GM12878 (cell line): ENCODE data around the gene CLNK. TPM values are rescaled to one million over a fixed set of nuclear protein-coding genes. Genes with fewer than 3 reads are reported as not detected.

ENCODE experiments used
- ATAC-seq: fragments of 200-7000 bp; cut with Tn5 transposase; 3 replicates; pipeline ENCODE4 v1.9.1; 2020; ENCODE audit warnings: mild to moderate bottlenecking, moderate library complexity
- BruUV-seq: library from RNA; stranded (reverse); fragments of 400-500 nt; replicated peaks from 2 replicates; lab custom pipeline; 2021; lab: Mats Ljungman, UMichigan
- CTCF ChIA-PET: fragments of 300-600 bp; sonication (Branson Sonifier 250); formaldehyde crosslinking; extraction: SDS; loops from one replicate; lab custom pipeline; 2021; ENCODE audit warnings: inconsistent platforms; lab: Yijun Ruan, JAX
- POLR2A ChIA-PET: fragments of 350-600 bp; formaldehyde crosslinking; extraction: SDS; loops from one replicate; lab custom pipeline; 2021; ENCODE audit warnings: inconsistent platforms; lab: Charles Lee
- RAD21 ChIA-PET: fragments of 300-600 bp; sonication (Branson Sonifier 250); formaldehyde crosslinking; loops from one replicate; lab custom pipeline; 2023; ENCODE audit warnings: antibody characterized with exemption; ENCODE audit not compliant: unreplicated experiment; lab: Charles Lee
- SMC1A ChIA-PET: fragments of 300-600 bp; sonication (Branson Sonifier 250); formaldehyde crosslinking; loops from one replicate; lab custom pipeline; 2023; ENCODE audit not compliant: unreplicated experiment, uncharacterized antibody; lab: Charles Lee
- DNase-seq: peaks from one replicate; pipeline ENCODE4 v3.0.0-alpha.2; 2011; ENCODE audit warnings: low read depth, low spot score
- FAIRE-seq: peaks from 3 replicates; lab custom pipeline; 2011; peaks lifted over from hg19 to GRCh38; lab: Jason Lieb, UNC
- H2AFZ ChIP-seq: 2 replicates; pipeline ENCODE4 v1.6.0; 2011; ENCODE audit warnings: low read depth, low read length, control low read depth; ENCODE audit not compliant: control insufficient read depth
- H3K27ac ChIP-seq: 2 replicates; pipeline ENCODE4 v1.5.1; 2011; ENCODE audit warnings: control low read depth; ENCODE audit not compliant: control insufficient read depth, insufficient read depth
- H3K27me3 ChIP-seq, 2 experiments: replicated peaks in 1 of 2; 2 replicates each; pipeline versions ENCODE4 v1.6.0 to v1.6.1; 2011; ENCODE audit warnings: low read length in 1 of 2; ENCODE audit not compliant: control insufficient read depth in 2 of 2, insufficient read depth in 2 of 2
- H3K36me3 ChIP-seq, 2 experiments: 2 replicates each; pipeline ENCODE4 v1.5.1; 2011; ENCODE audit warnings: low read length in 1 of 2; ENCODE audit not compliant: control insufficient read depth in 2 of 2, insufficient read depth in 2 of 2
- H3K4me1 ChIP-seq: 2 replicates; pipeline ENCODE4 v1.6.1; 2011; ENCODE audit warnings: mild to moderate bottlenecking, low read length, moderate library complexity, mixed read lengths; ENCODE audit not compliant: control insufficient read depth, insufficient read depth
- H3K4me2 ChIP-seq: 2 replicates; pipeline ENCODE4 v1.6.0; 2011; ENCODE audit warnings: control low read depth; ENCODE audit not compliant: control insufficient read depth, insufficient read depth
- H3K4me3 ChIP-seq: fragments of 200-600 bp; sonication (generic); 2 replicates; pipeline ENCODE4 v1.5.1; 2016
- H3K79me2 ChIP-seq: 2 replicates; pipeline ENCODE4 v1.6.0; 2011; ENCODE audit warnings: low read length; ENCODE audit not compliant: control insufficient read depth, insufficient read depth
- H3K9ac ChIP-seq: 2 replicates; pipeline ENCODE4 v1.8.0; 2011; ENCODE audit warnings: low read length, control low read depth, mixed read lengths; ENCODE audit not compliant: control insufficient read depth, insufficient read depth
- H3K9me3 ChIP-seq: replicated peaks from 3 replicates; pipeline ENCODE4 v1.5.1; 2011; ENCODE audit warnings: mild to moderate bottlenecking, low read length; ENCODE audit not compliant: control insufficient read depth, insufficient read depth
- H4K20me1 ChIP-seq: 2 replicates; pipeline ENCODE4 v1.6.0; 2011; ENCODE audit not compliant: control insufficient read depth, insufficient read depth
- ATF7 ChIP-seq: fragments of 450-650 bp; IDR thresholded peaks from 2 replicates; pipeline ENCODE4 v1.6.1; 2016; ENCODE audit warnings: low read depth, mild to moderate bottlenecking
- BMI1 ChIP-seq: fragments of 450-650 bp; IDR thresholded peaks from 2 replicates; pipeline ENCODE4 v1.6.1; 2016; ENCODE audit warnings: mild to moderate bottlenecking, moderate library complexity, borderline replicate concordance
- CHD4 ChIP-seq: fragments of 200-600 bp; sonication (generic); IDR thresholded peaks from 2 replicates; pipeline ENCODE4 v1.6.1; 2016; ENCODE audit warnings: mild to moderate bottlenecking
- MYC ChIP-seq: IDR thresholded peaks from 2 replicates; pipeline ENCODE4 v1.6.1; 2011; ENCODE audit warnings: mild to moderate bottlenecking, low read length, moderate library complexity, inconsistent platforms; ENCODE audit not compliant: insufficient read depth, insufficient replicate concordance, insufficient read length, severe bottlenecking
- NBN ChIP-seq: fragments of 450-650 bp; IDR thresholded peaks from 2 replicates; pipeline ENCODE4 v1.6.1; 2016
- PAX5 ChIP-seq: IDR thresholded peaks from 2 replicates; pipeline ENCODE4 v1.6.1; 2011; ENCODE audit warnings: low read depth, low read length, borderline replicate concordance
- RB1 ChIP-seq: fragments of 450-650 bp; formaldehyde crosslinking; IDR thresholded peaks from 2 replicates; pipeline ENCODE4 v1.6.1; 2017; ENCODE audit warnings: mild to moderate bottlenecking, borderline replicate concordance
- SMAD5 ChIP-seq: IDR thresholded peaks from 2 replicates; pipeline ENCODE4 v1.6.1; 2016; ENCODE audit warnings: antibody characterized with exemption, low read depth
- SMC3 ChIP-seq: IDR thresholded peaks from 2 replicates; pipeline ENCODE4 v1.6.1; 2011; ENCODE audit warnings: low read length, improper control_type of control experiment, borderline replicate concordance
- SPI1 ChIP-seq: IDR thresholded peaks from 2 replicates; pipeline ENCODE4 v1.6.1; 2011; ENCODE audit warnings: low read depth, mild to moderate bottlenecking, low read length, moderate library complexity, borderline replicate concordance; ENCODE audit not compliant: insufficient read depth
- YY1 ChIP-seq: IDR thresholded peaks from 2 replicates; pipeline ENCODE4 v1.6.1; 2011; ENCODE audit warnings: low read depth, mild to moderate bottlenecking, low read length
- ZBED1 ChIP-seq: IDR thresholded peaks from 2 replicates; pipeline ENCODE4 v1.6.1; 2016; ENCODE audit warnings: borderline replicate concordance
- ZBTB11 ChIP-seq: fragments of 450-650 bp; formaldehyde crosslinking; IDR thresholded peaks from 2 replicates; pipeline ENCODE4 v1.5.0; 2022; ENCODE audit warnings: mild to moderate bottlenecking, missing genetic modification characterization
- ZNF384 ChIP-seq: IDR thresholded peaks from 2 replicates; pipeline ENCODE4 v1.6.1; 2012; ENCODE audit warnings: low read depth, mild to moderate bottlenecking, low read length, improper control_type of control experiment, borderline replicate concordance
- WGBS: methylation state at CpG from one replicate; pipeline ENCODE4 v1.1.6; 2016; ENCODE audit warnings: low lambda C conversion rate; ENCODE audit not compliant: insufficient replicate concordance, insufficient coverage; ENCODE audit errors: missing lambda C conversion rate; 5-methylcytosine and 5-hydroxymethylcytosine counted together
- in situ Hi-C: fragments of 300-500 bp; cut with MboI; formaldehyde crosslinking; loops from 9 replicates; pipeline ENCODE4 v1.14.3; 2018; ENCODE audit warnings: mixed read lengths
- intact Hi-C: fragments of 100-400 bp; cut with micrococcal nuclease; formaldehyde crosslinking; loops from one replicate; pipeline ENCODE4 v1.14.2; 2022; ENCODE audit not compliant: unreplicated experiment
- polyA plus RNA-seq, 11 experiments: library from polyadenylated mRNA; depleted of rRNA in 4 of 11; unstranded in 6 of 11; stranded (reverse) in 5 of 11; fragments of >200 nt; fragmentation: Nextera tagmentation in 4 of 11; fragmentation: Illumina TruSeq in 1 of 11; extraction: Ambion mirVana in 4 of 11; extraction: Trizol in 1 of 11; gene quantifications; 1 replicate in 1 of 11; 2 replicates in 10 of 11; pipeline versions ENCODE4 v1.2.1 to v1.2.3, GENCODE V29; 2011 to 2016; ENCODE audit warnings: inconsistent platforms in 2 of 11, missing spikeins in 2 of 11, low read depth in 1 of 11
- total RNA-seq, 4 experiments: library from RNA; depleted of rRNA in 3 of 4; stranded (reverse); fragments of >200 nt in 3 of 4; fragmentation: Illumina TruSeq in 1 of 4; extraction: Trizol in 1 of 4; gene quantifications; 2 replicates each; pipeline versions ENCODE4 v1.2.1 to v1.2.3, GENCODE V29; 2013 to 2021

The CLNK gene
- total and polyA plus RNA-seq, 10 of the 15 experiments (the other 5 are each of a cell fraction or from before 2014, with no cell fraction given): 2.1 to 14.3 (median 2.7) TPM

- no peak overlapping the region for H3K9ac ChIP-seq
- H3K79me2 ChIP-seq: no peaks in the 10 kb centered on the region
- no peaks in the 10 kb centered on the region for H3K36me3 ChIP-seq
- CTCF ChIA-PET: interaction anchor here (2.1 kb wide), 1 partner anchor 11 kb away, joined by 5 read pairs; no protein-coding TSS in a partner anchor
- H2AFZ ChIP-seq: no peak overlapping the region
- H3K4me3 ChIP-seq: no peak overlapping the region
- H3K9me3 ChIP-seq: no peaks in the 10 kb centered on the region
- DNase-seq (no peak), ATAC-seq (no peak), FAIRE-seq (no peak)
- H4K20me1 ChIP-seq: no peaks in the 10 kb centered on the region
- intact Hi-C loops: no loop called here
- POLR2A ChIA-PET: no interaction called here
- RAD21 ChIA-PET: no interaction called here
- no peak overlapping the region for H3K27ac ChIP-seq
- H3K4me1 ChIP-seq: no peaks in the 10 kb centered on the region
- no TSS peak for BruUV-seq
- TF ChIP-seq MYC: no peak
- TF ChIP-seq PAX5: no peak
- TF ChIP-seq ZNF384: no peak
- no peak for TF ChIP-seq SMC3
- TF ChIP-seq SPI1: no peak
- no peak for TF ChIP-seq ATF7
- TF ChIP-seq ZBED1: no peak
- TF ChIP-seq SMAD5: no peak
- TF ChIP-seq NBN: no peak
- TF ChIP-seq RB1: no peak
- TF ChIP-seq BMI1: no peak
- no peak for TF ChIP-seq CHD4
- no peak for TF ChIP-seq YY1
- no peak for TF ChIP-seq ZBTB11 (CRISPR knock-in tag)
- in situ Hi-C loops: no loop called here
- WGBS: 50% methylated on average over 2 of the region's 2 CpGs
- no peaks in the 10 kb centered on the region for H3K27me3 ChIP-seq
- SMC1A ChIA-PET: interaction anchor here (1.0 to 1.6 kb wide), 2 partner anchors 12 to 14 kb away, joined by 3 to 5 read pairs; no protein-coding TSS in a partner anchor
- H3K4me2 ChIP-seq: no peak overlapping the region
These were observed 87.8 kb downstream of the CLNK start for GRCh38 chr4:10596586-10597290.
